Dendritic cell treated with granulocyte-macrophage colony-stimulating factor and Interleukin-4, amounts not matched to agents 40 ng/mL and 50 ng/mL, for 4 days (primary cell): ENCODE data around the gene PRX.

ENCODE experiments used
- H3K27ac Mint-ChIP-seq: one replicate; pipeline ENCODE4 v1.8.0; 2022; ENCODE audit warnings: mild to moderate bottlenecking, mixed read lengths
- H3K27me3 Mint-ChIP-seq: one replicate; pipeline ENCODE4 v1.8.0; 2022; ENCODE audit warnings: mild to moderate bottlenecking, mixed read lengths
- H3K36me3 Mint-ChIP-seq: one replicate; pipeline ENCODE4 v1.8.0; 2022; ENCODE audit warnings: low read depth, mixed read lengths
- H3K4me1 Mint-ChIP-seq: one replicate; pipeline ENCODE4 v1.8.0; 2022; ENCODE audit warnings: low read depth, mixed read lengths
- H3K4me3 Mint-ChIP-seq: one replicate; pipeline ENCODE4 v1.8.0; 2022; ENCODE audit warnings: mild to moderate bottlenecking, moderate library complexity, mixed read lengths
- H3K9me3 Mint-ChIP-seq: one replicate; pipeline ENCODE4 v1.8.0; 2022; ENCODE audit warnings: mixed read lengths
- intact Hi-C: fragments of 100-400 bp; cut with micrococcal nuclease; formaldehyde crosslinking; loops from one replicate; pipeline ENCODE4 v1.15.0; 2022

PRX gene

GRCh38 chr19:40425450-40426287 is 12.5 kb upstream of the PRX start, which contains the start of gene SERTAD1:
Gene SERTAD1, minus strand, starts transcription at chr19:40425992. Its CDS starts 2,446 bp downstream, at chr19:40423546.
- peaks cover 44% of the 10 kb centered on the region for H3K36me3 Mint-ChIP-seq
- peaks cover 24% of the 10 kb centered on the region for H3K4me1 Mint-ChIP-seq
- peak within 1 kb of the TSS; percentile 88 for H3K4me3 Mint-ChIP-seq
- intact Hi-C loops: loop anchor here (1.0 kb wide), 2 partner anchors 9 to 18 kb away; no protein-coding TSS in a partner anchor
- H3K27me3 Mint-ChIP-seq: no peaks in the 10 kb centered on the region
- H3K27ac Mint-ChIP-seq: peak within 1 kb of the TSS; percentile 88
- H3K9me3 Mint-ChIP-seq: no peaks in the 10 kb centered on the region

GRCh38 chr19:40424637-40425449 is 11.7 kb upstream of the PRX start:
- Mint-ChIP-seq H3K27me3 (no peaks in the 10 kb centered on the region), H3K36me3 (peaks cover 44% of the 10 kb centered on the region), H3K4me1 (peaks cover 26% of the 10 kb centered on the region), H3K27ac (peak overlapping the region; percentile 88), H3K4me3 (peak overlapping the region; percentile 88), H3K9me3 (no peaks in the 10 kb centered on the region)
- intact Hi-C loops: loop anchor here (1.0 to 5.0 kb wide), 2 partner anchors 18 to 37 kb away; no protein-coding TSS in a partner anchor

- intact Hi-C loops: loop anchor here (5.0 kb wide), 1 partner anchor 38 kb away; no protein-coding TSS in a partner anchor
- Mint-ChIP-seq H3K9me3 (no peaks in the 10 kb centered on the region), H3K4me3 (peak overlapping the region; percentile 51), H3K36me3 (peaks cover 44% of the 10 kb centered on the region), H3K27me3 (no peaks in the 10 kb centered on the region), H3K27ac (peak overlapping the region; percentile 88), H3K4me1 (peaks cover 29% of the 10 kb centered on the region)
These were observed 10.8 kb upstream of the PRX start for GRCh38 chr19:40423938-40424337.

GRCh38 chr19:40422748-40423566 is 9.8 kb upstream of the PRX start:
- Mint-ChIP-seq H3K9me3 (no peaks in the 10 kb centered on the region), H3K36me3 (peaks cover 44% of the 10 kb centered on the region), H3K4me3 (no peak overlapping the region), H3K4me1 (peaks cover 34% of the 10 kb centered on the region), H3K27ac (peak overlapping the region; percentile 88), H3K27me3 (no peaks in the 10 kb centered on the region)
- intact Hi-C loops: loop anchor here (5.0 kb wide), 1 partner anchor 39 kb away; no protein-coding TSS in a partner anchor

- Mint-ChIP-seq H3K27me3 (no peaks in the 10 kb centered on the region), H3K27ac (peak overlapping the region; percentile 88)
- intact Hi-C loops: loop anchor here (5.0 kb wide), 1 partner anchor 40 kb away; no protein-coding TSS in a partner anchor
These were observed 9.0 kb upstream of the PRX start for GRCh38 chr19:40421993-40422747.

GRCh38 chr19:40420766-40421765 is 7.9 kb upstream of the PRX start:
- Mint-ChIP-seq H3K27ac (peak overlapping the region; percentile 88), H3K9me3 (no peaks in the 10 kb centered on the region), H3K4me1 (peaks cover 53% of the 10 kb centered on the region), H3K27me3 (no peaks in the 10 kb centered on the region), H3K4me3 (peak overlapping the region; percentile 87), H3K36me3 (peaks cover 42% of the 10 kb centered on the region)
- intact Hi-C loops: loop anchor here (5.0 kb wide), 1 partner anchor 41 kb away; no protein-coding TSS in a partner anchor

More at GRCh38 chr19:40421993-40422747, 9.0 kb upstream of the PRX start:
- H3K4me1 Mint-ChIP-seq: peaks cover 42% of the 10 kb centered on the region
- H3K36me3 Mint-ChIP-seq: peaks cover 44% of the 10 kb centered on the region
- no peak overlapping the region for H3K4me3 Mint-ChIP-seq
- no peaks in the 10 kb centered on the region for H3K9me3 Mint-ChIP-seq

- H3K9me3 Mint-ChIP-seq: no peaks in the 10 kb centered on the region
- H3K27me3 Mint-ChIP-seq: no peaks in the 10 kb centered on the region
- H3K4me3 Mint-ChIP-seq: peak overlapping the region; percentile 87
- H3K27ac Mint-ChIP-seq: peak overlapping the region; percentile 88
- intact Hi-C loops: loop anchor here (5.0 kb wide), 1 partner anchor 42 kb away; no protein-coding TSS in a partner anchor
- H3K4me1 Mint-ChIP-seq: peaks cover 59% of the 10 kb centered on the region
- peaks cover 35% of the 10 kb centered on the region for H3K36me3 Mint-ChIP-seq
These were observed 7.2 kb upstream of the PRX start for GRCh38 chr19:40420451-40420765.

GRCh38 chr19:40419780-40420179 is 6.6 kb upstream of the PRX start:
- intact Hi-C loops: loop anchor here (5.0 kb wide), 1 partner anchor 43 kb away; no protein-coding TSS in a partner anchor
- no peaks in the 10 kb centered on the region for H3K27me3 Mint-ChIP-seq
- no peaks in the 10 kb centered on the region for H3K9me3 Mint-ChIP-seq
- H3K36me3 Mint-ChIP-seq: peaks cover 29% of the 10 kb centered on the region
- no peak overlapping the region for H3K4me3 Mint-ChIP-seq
- H3K27ac Mint-ChIP-seq: peak overlapping the region; percentile 88
- peaks cover 64% of the 10 kb centered on the region for H3K4me1 Mint-ChIP-seq

- no peak overlapping the region for H3K4me3 Mint-ChIP-seq
- no peaks in the 10 kb centered on the region for H3K9me3 Mint-ChIP-seq
- intact Hi-C loops: no loop called here
These were observed 6.0 kb upstream of the PRX start for GRCh38 chr19:40419066-40419612.

GRCh38 chr19:40418040-40418439 is 4.9 kb upstream of the PRX start:
- Mint-ChIP-seq H3K27me3 (peaks cover 6% of the 10 kb centered on the region), H3K4me1 (peaks cover 50% of the 10 kb centered on the region), H3K36me3 (peaks cover 19% of the 10 kb centered on the region), H3K4me3 (no peak overlapping the region), H3K27ac (peak overlapping the region; percentile 69), H3K9me3 (no peaks in the 10 kb centered on the region)
- intact Hi-C loops: no loop called here

More at GRCh38 chr19:40419066-40419612, 6.0 kb upstream of the PRX start:
- Mint-ChIP-seq H3K36me3 (peaks cover 24% of the 10 kb centered on the region), H3K4me1 (peaks cover 58% of the 10 kb centered on the region), H3K27ac (peak overlapping the region; percentile 69), H3K27me3 (no peaks in the 10 kb centered on the region)

GRCh38 chr19:40417643-40417981 is 4.4 kb upstream of the PRX start:
- Mint-ChIP-seq H3K36me3 (peaks cover 15% of the 10 kb centered on the region), H3K4me3 (no peak overlapping the region), H3K27me3 (peaks cover 8% of the 10 kb centered on the region), H3K27ac (peak overlapping the region; percentile 69), H3K9me3 (no peaks in the 10 kb centered on the region), H3K4me1 (peaks cover 46% of the 10 kb centered on the region)
- intact Hi-C loops: no loop called here
